ENCODE results near the gene BICDL2.
"Not testable (repeated sequence)": the region's sequence is repeated elsewhere in the genome, so short reads cannot be mapped to it uniquely, and the experiment has no call there.

The BICDL2 gene

DNA sequence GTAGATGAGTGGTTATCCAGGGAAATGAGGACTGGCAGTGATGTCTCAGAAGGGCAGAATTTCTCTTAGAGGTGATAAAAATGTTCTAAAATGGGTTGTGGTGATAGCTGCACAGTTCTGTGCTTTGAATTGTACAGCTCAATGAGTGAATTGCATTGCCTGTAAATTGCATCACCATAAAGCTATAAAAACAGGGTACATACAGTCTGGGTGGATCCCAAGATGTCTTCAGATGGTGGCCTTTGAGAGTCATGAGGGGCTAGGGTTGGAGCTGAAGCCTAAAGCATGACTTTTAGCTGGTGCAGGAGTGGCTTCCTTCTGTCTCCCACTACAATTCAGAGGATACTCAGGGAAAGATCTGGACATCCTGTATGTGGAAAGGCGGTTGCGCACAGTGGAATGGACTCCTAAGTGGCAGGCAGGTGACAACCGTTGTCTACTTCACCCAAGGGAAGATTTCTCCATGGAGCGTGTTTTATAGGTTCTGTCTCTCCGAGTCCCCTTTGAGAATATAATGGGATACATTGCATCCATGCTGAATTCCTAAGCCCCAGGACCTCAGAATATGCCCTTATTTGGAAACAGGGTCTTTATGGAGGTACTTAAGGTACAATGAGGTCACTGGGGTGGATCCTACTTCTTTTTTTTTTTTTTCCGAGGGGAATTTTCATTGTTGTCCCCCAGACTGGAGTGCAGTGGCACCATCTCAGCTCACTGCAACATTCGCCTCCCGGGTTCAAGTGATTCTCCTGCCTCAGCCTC, 27.1 kb upstream of the BICDL2 start:
- DNase-seq, result no peak

DNA sequence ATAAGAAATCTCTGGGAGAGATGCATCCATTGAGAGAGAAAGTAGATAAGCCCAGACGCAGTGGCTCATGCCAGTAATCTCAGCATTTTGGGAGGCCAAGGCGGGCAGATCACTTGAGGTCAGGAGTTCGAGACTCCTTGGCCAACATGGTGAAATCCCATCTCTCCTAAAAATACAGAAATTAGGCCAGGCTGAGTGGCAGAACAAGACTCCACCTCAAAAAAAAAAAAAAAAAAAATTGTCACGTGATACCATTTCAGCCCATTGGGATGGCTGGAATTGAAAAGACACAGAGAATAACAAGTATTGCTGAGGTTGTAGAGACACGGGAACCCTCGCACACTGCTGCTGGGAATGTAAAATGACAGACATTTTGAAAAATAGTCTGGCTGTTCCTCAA, 25.8 kb upstream of the BICDL2 start:
- DNase-seq, result no peak

- DNase-seq, result no peak
Measured at GRCh38 chr16:3060339-3061127, 23.8 kb upstream of the BICDL2 start.

- no peak for DNase-seq
Measured at GRCh38 chr16:3059723-3060242, 23.0 kb upstream of the BICDL2 start.

DNA sequence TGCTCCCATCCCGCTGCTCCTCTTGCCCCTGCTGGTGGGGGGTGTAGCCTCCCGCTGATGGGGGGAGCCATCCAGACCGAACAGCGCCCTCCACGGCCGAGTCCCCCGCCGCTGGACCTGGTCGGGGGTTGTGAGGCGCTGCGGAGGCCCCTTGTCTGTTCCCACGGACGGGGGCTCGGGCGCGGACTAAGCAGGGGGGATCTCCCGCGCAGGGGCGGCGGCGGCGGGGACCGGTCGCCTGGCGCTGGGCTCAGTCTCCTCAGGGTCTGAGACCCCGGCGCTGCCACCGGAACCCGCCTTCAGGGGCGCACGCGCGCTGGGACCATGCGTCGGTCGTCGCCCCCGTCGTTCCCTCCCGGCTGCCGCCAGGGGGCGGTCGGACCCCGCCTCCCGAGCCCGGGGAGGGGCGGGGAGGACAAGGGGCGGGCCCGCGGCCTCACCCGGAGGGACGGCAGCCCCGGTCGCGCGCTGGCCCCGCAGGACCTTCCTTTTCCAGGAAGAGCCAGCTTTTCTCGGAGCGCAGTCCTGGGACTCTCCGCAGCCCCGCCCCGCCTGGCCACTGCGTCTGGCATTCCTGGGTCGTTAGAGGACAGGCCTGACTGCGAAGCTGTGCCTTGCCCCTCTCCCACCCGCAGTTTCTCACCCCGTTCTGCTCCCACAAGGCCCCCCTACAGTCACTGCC, 22.4 kb upstream of the BICDL2 start:
- DNase-seq, result peak; percentile 65

GRCh38 chr16:3058139-3059030, 21.6 kb upstream of the BICDL2 start:
- DNase-seq, result no peak

DNA sequence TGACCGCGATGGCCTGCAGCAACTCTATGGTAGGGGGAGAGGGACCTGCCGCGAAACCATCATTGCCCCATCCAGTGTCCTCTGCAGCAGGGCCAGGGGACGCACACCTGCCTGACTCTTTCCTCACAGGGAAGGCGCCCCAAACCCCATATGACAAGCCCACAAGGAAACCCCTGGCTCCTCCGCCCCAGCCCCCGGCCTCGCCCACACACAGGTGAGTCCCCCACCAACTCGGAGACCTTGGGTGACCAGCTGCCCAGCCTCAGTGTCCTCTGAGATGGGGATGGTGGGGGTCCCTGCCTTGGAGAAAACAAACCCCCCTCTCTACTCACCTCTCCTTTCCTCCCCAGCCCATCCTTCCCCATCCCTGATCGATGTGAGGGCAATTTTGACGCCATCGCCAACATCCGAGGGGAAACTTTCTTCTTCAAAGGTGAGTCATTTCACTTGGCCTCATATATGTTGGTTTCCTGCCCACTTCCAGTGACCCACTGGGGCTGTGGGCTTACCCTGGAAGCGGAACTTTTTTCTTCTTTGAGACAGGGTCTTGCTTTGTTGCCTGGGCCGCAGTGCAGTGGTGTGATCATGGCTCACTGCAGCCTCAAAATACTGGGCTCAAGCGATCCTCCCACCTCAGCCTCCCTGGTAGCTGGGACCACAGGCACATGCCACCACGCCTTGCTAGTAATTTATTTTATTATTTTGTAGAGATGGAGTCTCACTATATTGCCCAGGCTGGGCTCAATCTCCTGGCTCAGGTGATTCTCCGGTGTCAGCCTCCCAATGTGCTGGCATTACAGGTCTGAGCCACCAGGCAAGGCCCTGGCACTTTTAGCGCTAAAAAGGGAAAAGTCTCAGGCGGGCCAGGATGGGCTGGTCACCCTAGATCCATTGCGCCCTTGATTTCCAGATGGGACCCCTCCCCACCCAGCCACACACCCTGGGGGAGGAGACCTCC, 20.7 kb upstream of the BICDL2 start:
- no peak for DNase-seq

GRCh38 chr16:3056336-3057180, 19.8 kb upstream of the BICDL2 start:
- DNase-seq, result no peak

DNA sequence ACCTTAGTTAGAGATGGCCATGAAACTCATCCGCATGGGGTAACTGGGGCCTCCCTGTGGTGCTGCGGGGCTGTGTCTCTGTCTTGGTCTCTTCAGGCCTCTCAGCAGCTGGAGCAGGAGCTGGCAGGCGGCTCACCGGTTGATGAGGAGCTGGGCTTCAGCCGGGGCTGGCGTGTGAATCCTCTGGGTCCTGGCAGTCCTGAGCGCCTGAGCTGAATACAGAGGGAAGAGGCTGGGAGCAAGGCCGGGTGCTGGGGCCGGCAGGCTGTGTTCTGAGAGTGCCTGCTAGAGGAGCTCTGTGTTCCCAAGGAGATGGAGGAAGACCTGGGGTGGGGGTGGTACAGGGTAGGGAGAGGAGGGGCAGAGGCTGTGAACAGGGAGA, 19.0 kb upstream of the BICDL2 start:
- not testable (repeated sequence) for DNase-seq

DNA sequence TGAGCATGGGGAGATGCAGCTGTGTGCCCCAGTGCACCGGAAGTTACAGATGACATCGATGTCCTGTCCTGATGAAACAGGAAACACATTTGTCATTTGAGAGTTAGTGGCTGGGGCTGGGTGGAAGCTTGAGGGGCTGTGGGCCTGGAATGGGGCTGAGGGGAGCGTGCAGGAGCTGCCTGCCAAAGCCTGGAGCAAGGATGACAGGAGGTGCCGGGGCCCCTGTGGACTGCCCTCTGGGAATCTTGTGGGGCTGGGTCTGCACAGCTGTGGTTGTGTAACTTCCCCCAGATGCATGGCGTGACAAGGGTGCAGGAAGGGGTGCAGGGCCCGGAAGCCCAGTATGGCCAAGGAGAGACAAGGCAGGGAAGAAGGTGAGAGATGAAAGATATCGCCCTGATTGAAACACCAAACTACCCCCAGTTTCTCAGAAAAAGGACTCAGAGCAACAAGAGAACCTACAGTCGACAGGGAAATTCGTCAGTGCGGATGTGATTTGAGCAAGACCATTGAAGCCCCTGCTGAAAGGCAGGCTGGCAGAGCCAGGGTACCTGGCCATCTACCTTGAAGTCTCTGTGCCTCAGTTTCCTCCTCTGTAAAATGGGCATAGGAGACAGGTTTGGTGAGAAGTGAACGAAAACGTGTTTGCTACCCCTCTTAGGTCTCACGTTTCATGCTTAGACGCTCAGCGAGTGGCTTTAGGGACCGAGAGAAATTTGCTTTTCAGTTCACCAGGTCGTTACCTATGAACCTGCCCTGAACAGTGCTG, 18.4 kb upstream of the BICDL2 start:
- DNase-seq, result no peak

- DNase-seq, result not testable (repeated sequence)
Measured at GRCh38 chr16:3053330-3053710, 16.6 kb upstream of the BICDL2 start.

DNA sequence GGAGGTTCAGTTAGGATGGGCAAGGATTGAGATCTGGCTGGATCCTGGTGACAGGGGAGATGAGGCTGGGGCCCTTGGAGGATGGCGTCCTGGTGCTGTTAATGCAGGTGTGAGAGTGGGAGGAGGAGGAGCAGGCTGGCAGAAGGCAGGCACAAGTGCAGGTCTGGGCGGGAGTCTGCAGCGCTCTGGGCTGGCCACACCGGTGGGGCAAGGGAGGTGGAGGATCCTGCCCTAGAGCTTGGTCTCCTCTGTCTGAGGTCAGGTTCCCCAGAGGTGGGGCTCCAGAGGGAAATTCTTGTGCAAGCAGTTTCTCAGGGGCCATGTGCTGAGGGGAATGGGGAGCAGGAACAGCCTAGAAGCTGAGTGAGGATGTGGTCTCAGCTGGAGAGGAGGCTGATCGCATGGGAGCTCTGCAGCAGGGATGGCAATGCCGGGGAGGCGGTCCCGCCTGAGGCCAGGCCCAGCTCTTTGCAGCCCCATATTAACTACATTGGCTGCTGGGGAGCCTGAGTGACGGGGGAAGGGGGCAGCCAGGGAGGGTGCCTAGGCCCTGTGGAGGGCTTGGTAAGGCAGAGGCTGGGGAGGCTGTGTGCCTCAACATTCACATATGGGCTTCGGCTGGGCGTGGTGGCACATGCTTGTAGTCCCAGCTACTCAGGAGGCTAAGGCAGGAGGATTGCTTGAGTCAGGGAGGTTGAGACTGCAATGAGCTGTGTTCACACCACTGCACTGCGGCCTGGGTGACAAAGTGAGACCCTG, 16.0 kb upstream of the BICDL2 start:
- not testable (repeated sequence) for DNase-seq

GRCh38 chr16:3051494-3051893, 14.8 kb upstream of the BICDL2 start:
- DNase-seq, result no peak

DNA sequence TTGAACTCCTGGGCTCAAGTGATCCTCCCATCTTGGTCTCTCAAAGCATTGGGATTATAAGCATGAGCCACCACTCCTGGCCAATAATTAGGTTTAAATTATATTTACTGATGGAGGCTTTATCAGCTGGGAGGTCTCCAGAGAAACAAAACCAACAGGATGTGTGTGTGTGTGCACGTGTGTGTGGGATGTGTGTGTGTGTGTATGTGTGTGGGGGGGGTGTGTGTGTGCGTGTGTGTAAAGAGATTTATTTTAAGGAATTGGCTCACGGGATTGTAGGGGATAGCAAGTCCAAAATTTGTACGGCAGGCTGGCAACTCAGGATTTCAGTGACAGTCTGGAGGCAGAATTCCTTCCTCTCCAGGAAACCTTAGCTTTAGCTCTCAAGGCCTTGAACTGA, 14.3 kb upstream of the BICDL2 start:
- DNase-seq, result no peak

DNA sequence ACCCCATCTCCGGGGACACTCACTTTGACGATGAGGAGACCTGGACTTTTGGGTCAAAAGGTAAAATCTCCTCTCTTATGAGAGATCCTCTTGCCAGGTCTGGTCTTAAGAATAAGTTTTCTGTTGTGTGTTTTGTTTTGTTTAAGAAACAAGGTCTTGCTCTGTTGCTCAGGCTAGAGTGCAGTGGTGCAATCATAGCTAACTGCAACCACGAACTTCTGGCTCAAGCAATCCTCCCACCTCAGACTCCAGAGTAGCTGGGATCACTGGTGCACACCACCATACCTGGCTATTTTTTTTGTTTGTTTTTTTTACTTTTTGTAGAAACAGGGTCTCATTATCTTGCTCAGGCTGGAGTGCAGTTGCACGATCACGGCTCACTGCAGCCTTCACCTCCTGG, 13.7 kb upstream of the BICDL2 start:
- no peak for DNase-seq

- no peak for DNase-seq
Measured at GRCh38 chr16:3049921-3050481, 13.3 kb upstream of the BICDL2 start.

- DNase-seq, result no peak
Measured at GRCh38 chr16:3047387-3047720, 10.6 kb upstream of the BICDL2 start.

- DNase-seq, result no peak
Measured at GRCh38 chr16:3046641-3047386, 10.1 kb upstream of the BICDL2 start.
